NCI-H2227 (cell line): Measurements from ENCODE around the gene ARHGAP30.
"Not testable (repeated sequence)": the region's sequence is repeated elsewhere in the genome, so short reads cannot be mapped to it uniquely, and the experiment has no call there.

Experiments used
- DNase-seq: peaks from one replicate; lab custom pipeline; 2025; ENCODE audit not compliant: unreplicated experiment; lab: John Stamatoyannopoulos, UW

Gene ARHGAP30, protein sequence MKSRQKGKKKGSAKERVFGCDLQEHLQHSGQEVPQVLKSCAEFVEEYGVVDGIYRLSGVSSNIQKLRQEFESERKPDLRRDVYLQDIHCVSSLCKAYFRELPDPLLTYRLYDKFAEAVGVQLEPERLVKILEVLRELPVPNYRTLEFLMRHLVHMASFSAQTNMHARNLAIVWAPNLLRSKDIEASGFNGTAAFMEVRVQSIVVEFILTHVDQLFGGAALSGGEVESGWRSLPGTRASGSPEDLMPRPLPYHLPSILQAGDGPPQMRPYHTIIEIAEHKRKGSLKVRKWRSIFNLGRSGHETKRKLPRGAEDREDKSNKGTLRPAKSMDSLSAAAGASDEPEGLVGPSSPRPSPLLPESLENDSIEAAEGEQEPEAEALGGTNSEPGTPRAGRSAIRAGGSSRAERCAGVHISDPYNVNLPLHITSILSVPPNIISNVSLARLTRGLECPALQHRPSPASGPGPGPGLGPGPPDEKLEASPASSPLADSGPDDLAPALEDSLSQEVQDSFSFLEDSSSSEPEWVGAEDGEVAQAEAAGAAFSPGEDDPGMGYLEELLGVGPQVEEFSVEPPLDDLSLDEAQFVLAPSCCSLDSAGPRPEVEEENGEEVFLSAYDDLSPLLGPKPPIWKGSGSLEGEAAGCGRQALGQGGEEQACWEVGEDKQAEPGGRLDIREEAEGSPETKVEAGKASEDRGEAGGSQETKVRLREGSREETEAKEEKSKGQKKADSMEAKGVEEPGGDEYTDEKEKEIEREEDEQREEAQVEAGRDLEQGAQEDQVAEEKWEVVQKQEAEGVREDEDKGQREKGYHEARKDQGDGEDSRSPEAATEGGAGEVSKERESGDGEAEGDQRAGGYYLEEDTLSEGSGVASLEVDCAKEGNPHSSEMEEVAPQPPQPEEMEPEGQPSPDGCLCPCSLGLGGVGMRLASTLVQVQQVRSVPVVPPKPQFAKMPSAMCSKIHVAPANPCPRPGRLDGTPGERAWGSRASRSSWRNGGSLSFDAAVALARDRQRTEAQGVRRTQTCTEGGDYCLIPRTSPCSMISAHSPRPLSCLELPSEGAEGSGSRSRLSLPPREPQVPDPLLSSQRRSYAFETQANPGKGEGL

DNA sequence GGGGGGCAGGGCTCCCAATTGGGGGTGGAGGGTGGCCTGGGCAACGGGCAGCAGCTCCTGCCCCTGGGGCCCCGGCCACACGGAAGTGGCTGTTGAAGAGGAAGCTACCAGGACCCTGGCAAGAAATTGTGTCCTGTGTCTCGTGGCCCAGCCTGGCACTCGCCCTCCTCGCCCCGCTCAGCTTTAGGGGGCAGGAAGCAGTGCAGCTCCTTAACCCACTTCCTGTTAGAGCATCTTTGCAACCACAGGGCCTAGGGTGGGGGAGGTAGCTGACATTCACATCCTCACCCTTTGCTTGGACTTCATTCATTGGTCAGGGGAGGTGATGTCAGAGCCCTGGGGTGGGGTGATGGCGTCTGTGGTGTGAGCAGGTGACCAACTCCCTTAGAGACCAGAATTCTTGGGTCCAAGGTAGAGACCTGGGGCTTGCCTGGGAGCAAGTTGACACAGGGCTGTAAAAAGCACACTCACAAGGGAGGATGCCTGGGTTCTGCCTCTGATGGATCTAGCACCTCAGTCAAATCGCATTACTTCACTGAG, at the start of gene ARHGAP30:
ARHGAP30 (minus strand) TSS at position 161 of the 540 bp plus-strand sequence. CDS start 267 bp downstream, outside the sequence.
- DNase-seq: no peak

DNA sequence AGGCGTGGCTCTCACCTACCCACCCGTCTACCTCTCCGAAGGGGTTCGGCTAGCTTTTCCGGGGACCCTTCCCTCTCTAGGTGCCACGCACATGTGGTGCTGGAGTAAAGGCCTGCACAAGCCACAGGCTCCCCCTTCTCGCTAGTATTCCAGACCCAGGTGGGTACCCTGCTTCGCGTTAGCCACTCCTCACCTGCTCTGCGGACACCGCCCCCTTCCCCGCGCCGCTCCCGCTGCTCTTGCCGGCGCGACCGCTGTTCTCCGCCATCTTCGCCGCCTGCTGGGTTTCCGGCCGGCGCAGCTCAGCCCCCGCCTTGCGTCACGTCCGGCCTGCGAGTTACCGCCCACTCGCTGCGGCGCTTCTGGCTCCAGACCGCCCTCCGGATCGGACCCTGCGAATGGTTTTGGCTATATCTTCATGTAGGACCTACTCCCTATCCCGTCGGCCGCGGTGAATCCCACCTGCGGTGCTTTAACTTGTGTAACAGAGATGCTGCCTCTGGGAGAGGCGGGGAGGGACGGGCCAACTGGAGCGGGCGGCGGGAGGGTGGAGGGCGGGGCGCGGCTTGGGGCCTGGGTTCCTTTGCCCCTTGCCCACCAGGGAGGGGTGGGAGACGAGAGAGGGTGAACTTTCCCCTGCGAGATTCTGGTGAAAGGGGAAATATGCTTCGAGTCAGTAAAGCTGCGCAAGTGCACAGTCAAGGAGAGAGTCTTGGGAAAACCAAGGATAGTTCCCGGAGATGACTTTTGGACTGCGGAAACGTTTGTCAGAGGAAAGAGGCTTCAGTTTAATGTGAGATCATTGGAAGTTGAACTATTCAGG, 48.3 kb upstream of the ARHGAP30 start, which contains the start of the genes NIT1 and PFDN2:
NIT1 (plus strand) TSS at position 347 of the 823 bp plus-strand sequence; CDS start at position 419, 72 bp downstream.
PFDN2 (minus strand) TSS at position 279 of the 823 bp plus-strand sequence; CDS start at position 268, 11 bp downstream.
- peak; percentile 92 for DNase-seq

DNA sequence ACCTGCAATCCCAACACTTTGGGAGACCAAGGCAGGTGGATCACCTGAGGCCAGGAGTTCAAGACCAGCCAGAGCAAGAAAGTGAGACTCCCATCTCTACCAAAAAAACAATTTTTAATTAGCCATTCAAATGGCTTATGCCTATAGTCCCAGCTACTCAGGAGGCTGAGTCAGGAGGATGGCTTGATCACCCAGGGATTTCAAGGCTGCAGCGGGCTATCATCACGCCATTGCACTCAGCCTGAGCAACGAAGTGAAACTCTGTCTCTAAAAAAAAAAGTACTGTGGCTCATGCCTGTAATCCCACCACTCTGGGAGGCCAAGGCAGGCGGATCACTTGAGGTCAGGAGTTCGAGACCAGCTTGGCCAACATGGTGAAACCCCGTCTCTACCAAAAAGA, 46.3 kb upstream of the ARHGAP30 start:
- DNase-seq: not testable (repeated sequence)

DNA sequence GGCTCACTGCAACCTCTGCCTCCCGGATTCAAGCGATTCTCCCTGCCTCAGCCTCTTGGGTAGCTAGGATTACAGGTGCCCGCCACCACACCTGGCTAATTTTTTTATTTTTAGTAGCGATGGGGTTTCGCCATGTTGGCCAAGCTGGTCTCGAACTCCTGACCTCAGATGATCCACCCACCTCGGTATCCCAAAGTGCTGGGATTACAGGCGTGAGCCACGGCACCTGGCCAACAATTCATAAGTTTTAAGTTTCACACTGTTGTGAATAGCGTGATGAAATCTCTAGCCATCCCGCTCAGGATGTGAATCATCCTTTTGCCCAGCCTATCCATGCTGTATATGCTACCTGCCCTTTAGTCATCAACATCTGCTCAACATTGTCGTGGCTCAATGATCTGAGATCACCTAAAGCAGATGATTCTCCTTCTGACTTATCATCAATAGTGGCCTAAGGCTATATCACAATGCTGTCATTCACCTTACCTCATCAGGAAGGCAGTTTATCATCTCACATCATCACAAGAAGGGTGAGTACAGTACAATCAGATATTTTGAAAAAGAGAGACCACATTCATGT, 45.5 kb upstream of the ARHGAP30 start:
- DNase-seq: no peak

DNA sequence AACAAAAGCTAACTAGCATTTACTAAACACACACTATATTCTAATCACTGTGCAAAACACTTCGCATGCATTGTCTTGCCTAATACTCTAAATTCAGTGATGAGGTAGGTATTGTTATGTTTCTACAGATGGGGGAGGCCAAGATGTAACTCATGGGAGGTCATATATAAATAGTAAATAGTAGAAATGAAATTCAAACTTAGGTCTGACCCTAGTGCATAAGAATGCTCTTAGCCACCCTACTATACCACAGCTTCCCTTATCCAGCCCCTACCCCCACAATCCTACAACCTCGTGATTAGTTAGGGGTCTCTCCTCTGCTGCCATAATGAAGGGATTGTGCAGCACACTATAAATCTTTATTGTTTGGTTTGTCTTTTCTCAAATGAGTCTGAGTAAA, 44.9 kb upstream of the ARHGAP30 start:
- no peak for DNase-seq

DNA sequence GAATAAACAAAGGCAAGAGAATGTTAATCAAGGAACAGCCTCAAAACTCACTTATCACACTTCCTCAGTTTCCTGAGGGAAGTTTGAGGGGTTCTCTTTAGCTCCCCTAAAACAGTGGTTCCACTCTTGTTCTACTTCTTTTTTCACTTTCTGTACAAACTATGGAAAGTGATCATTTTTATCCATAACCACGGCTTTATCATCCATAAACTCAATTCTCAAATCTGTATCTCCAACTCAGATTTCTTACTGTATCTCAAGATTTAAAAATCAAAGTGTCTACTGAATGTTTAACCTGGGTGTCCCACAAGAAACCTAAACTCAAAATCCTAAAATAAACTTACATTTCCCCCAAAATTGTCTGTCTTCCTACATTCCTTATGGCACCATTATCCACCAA, 44.2 kb upstream of the ARHGAP30 start:
- no peak for DNase-seq

DNA sequence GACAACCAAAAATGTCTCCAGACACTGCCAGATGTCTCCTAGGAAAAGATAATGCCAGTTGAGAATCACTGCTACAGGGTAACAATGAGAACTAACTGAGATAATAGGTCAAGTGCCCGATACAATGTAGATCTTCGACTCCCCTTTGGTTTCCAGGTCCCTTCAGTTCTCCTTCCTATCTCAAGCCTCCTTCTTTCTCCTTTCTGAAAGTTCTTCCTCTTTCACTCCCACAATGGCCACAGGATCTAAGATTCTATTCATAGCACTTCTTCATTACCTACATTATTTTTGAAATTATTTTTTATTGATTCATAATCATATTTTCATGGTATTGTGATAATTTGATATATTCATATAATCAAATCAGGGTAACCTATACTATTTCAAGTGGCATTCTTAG, 41.8 kb upstream of the ARHGAP30 start:
- DNase-seq: no peak

DNA sequence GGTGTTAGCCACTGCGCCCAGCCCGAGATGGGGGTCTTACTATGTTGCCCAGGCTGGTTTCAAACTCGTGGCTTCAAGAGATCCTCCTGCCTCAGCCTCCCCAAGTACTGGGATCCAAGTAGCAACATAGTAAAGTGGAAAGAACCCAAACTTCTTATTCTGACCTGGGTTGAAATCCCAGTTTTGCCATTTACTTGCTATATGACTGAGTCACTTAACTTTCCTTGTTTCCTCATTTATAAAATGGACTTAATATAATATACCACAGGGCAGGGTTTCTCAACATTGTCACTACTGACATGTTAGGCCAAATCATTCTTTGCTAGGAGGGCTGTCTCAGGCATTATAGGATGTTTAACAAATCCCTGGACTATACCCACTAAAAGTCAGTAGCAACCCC, 41.4 kb upstream of the ARHGAP30 start:
- DNase-seq: no peak

DNA sequence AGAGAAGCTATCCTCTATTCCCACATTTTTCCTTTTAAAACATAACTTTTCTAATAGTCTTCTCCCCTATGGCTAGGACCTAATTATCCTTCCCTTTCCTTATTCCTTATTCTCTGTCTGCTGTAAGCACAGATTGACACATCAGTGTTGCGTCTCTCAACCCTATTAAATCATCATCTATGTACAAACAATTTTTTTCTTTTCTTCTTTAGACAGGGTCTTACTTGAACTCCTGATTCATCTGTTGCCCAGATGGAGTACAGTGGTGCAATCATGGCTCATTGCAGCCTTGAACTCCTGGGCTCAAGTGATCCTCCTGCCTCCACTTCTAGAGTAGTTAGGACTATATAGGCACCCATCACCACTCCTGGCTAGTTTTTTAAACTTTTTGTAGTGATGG, 36.7 kb upstream of the ARHGAP30 start:
- no peak for DNase-seq

DNA sequence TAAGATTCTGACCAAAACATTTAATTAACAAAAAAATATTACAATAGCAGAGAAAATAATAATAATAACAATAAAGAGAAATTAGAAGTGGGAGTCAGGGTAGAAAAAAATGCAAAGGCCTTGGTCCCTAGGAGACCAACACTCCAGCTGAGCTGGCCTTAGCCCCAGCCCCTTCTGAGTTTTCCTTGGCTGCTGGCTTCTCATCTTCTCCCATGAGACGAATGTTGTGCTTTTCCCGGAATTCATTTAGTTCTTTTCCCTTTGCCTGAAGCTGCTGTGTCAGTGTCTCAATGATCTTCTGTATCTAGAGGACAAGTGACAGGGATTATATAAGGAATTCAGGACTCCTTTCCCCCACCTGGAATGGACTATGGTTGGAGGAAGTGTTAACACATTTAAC, 30.9 kb upstream of the ARHGAP30 start:
- DNase-seq: no peak

DNA sequence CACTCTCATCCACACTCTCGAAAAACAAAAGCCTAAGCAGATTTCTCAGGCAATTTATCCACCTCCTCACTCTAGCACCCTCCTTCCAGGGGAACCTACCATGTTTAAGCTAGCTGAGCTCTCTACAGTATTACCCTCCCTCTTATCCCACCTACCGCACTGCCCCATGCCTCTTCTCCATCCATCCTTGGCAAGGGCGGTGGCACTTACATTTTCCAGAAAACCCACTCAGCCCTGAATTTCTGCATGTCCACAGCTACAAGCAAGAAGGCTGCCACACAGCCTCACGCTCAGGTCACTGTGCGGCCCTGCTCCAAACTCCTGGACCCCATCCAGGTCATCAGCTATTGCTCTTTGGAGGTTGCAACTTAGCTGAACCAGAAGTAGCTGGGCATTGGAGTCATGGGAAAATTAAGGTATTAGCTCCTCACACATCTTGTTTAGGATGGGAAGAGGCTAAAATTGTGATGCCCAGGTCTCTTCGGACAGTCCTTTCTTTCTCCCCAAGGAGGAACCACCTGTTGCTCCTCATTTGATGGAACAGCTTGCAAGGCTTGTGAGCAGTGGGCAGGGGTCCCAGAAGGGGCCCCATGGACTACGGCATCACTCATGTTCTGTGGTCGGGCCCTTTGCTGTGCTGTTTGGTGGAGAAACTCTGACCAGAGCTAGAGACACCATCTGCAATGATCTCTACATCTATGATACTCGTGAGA, 29.6 kb upstream of the ARHGAP30 start:
- DNase-seq: no peak

DNA sequence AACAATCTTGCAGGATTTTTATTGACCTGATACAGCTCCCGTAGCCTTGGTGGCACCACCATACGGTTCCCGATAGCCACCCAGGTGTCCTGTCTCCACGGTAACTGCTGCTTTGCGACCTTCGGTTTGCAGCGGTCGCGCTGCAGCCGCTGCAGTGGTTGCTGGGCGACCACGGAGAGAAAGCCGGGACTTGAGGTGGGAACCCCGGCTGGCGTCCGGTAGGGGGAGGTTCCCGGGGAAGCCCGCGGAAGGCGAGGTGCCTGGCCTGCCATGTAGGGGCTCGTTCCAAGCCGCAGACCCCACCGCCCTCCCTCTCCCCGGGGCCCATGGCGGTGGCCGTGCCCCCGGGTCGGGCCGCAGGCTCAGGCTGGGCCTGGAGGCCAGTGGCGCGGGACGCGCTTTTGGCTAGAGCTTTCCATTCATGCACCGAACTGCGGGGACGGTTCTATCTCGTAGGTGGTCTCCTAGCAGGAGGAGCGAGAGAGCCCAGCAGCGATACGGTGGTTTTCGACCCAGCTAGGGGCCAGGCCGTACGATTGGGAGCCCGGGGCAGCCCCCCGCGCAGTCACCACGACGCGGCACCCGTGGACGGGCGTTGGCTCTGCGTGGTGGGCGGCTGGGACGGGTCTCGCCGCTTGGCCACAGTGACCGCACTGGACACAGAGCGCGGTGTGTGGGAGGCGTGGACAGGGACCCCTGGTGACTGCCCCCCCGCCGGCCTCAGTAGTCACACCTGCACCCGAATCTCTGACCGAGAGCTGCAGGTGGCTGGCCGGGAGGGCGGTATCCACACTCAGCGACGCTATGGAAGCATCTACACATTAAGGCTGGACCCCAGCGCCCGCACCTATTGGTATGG, 28.7 kb upstream of the ARHGAP30 start, which contains the start of gene KLHDC9:
KLHDC9 (plus strand) TSS at position 152 of the 859 bp plus-strand sequence; CDS start at position 327, 175 bp downstream.
- peak; percentile 94 for DNase-seq

DNA sequence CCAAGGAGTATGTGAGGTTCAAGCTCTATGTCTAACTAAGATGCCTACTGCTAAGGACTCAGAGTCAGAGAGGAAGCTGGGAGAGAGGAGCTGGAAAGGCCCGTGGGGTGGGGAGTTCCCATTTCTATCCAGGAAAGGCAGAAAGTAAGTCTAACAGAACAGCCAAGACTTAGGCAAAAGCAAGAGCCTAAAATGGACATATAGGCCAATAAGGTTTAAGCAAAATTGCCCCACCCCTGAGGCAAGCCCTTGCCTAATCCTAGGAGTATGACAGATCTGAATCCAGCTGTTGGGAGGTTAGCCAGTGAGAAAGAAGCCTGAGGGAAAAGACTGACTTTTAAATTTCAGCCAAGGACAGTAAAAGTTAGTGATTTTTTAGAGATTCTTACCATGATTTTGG, 26.8 kb upstream of the ARHGAP30 start:
- no peak for DNase-seq

DNA sequence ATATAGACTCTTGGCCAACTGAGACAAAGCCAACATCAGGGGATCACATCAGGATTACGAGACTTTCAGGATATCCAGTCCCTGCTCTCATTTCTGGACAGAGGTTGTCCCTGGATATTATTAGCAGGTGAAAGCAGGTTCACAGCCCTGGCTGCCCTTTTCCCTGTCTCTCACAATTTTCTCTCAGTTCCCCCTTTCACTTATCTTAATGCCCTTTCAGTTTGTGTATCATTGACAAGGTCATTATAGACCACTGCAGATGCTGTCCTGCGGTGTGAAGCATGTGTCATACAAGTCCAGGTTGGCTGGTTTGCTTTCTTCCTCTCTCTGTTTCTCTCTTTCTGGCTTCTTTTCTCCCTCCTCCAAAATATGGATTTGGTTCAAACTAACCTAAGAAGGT, 26.3 kb upstream of the ARHGAP30 start:
- DNase-seq: no peak

DNA sequence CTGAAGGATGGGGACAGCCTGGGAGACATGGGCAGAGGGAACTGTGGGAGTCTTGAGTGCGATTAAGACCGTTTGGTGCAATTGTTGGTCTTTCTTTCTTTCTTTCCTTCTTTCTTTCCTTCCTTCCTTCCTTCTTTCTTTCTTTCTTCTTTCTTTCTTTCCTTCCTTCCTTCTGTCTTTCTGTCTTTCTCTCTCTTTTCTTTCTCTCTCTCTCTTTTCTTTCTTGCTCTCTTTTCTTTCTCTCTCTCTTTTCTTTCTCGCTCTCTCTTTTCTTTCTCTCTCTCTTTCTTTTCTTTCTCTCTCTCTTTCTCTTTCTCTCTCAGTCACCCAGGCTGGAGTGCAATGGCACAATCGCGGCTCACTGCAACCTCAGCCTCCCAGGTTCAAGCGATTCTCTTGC, 25.5 kb upstream of the ARHGAP30 start:
- DNase-seq: no peak

DNA sequence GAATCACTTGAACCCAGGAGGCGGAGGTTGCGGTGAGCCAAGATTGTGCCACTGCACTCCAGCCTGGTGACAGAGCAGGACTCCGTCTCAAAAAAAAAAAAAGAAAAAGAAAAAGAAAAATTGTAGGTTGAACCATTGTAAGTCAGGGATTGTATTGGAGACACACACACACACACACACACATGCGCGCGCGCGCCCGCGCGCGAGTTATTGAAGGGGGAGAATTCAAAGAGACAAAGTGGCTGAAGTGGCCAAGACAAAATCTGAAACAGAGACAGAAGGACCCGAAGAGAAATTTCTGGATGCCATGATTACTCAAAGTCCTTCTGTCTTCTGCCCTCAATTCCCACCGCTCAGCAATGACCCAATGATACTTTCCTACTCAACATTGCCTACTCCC, 24.8 kb upstream of the ARHGAP30 start:
- DNase-seq: no peak

DNA sequence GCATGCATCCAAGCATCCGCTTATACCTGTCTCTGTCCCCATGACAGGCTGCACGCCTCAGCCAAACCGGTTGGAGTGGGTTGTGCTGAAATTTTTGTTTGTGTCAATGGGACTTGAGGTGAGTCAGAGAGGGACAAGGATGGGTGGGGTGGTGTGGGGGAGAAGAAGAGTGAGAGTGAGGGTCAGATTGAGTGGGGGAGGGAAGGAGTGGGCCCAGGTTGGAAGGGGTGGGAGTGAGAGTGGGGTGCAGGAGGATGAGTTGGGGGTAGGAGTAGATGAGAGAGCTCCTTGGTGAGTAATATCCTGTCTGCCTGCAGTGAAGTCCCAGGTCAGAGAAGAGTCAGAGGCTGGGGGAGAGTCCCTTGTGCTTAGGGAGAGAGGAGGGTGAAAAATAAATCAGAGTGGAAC, 22.9 kb upstream of the ARHGAP30 start:
- no peak for DNase-seq
